HepG2 (cell line): ENCODE measurements around the gene SPTBN5. TPM values are rescaled to one million over a fixed set of nuclear protein-coding genes. Genes with fewer than 3 reads are reported as not detected.

Experiments used
- ATAC-seq: fragments of 200-7000 bp; cut with Tn5 transposase; 3 replicates; pipeline ENCODE4 v1.9.1; 2020; ENCODE audit warnings: mild to moderate bottlenecking, moderate library complexity
- BruUV-seq: library from RNA; stranded (reverse); fragments of 400-500 nt; replicated peaks from 2 replicates; lab custom pipeline; 2021; lab: Mats Ljungman, UMichigan
- CTCF ChIA-PET: fragments of 300-600 bp; formaldehyde crosslinking; extraction: SDS; loops from one replicate; lab custom pipeline; 2021; ENCODE audit warnings: low total read pairs, inconsistent platforms, low intra/inter-chr PET ratio; lab: Yijun Ruan, JAX
- POLR2A ChIA-PET: fragments of 350-600 bp; sonication (Branson Sonifier 250); formaldehyde crosslinking; loops from one replicate; lab custom pipeline; 2020; ENCODE audit warnings: antibody characterized with exemption, inconsistent platforms; lab: Yijun Ruan, JAX
- DNase-seq: peaks from one replicate; pipeline ENCODE4 v3.0.0-alpha.2; 2015; ENCODE audit warnings: low spot score
- FAIRE-seq: peaks from 3 replicates; lab custom pipeline; 2011; peaks lifted over from hg19 to GRCh38; lab: Jason Lieb, UNC
- H2AFZ ChIP-seq: one replicate; pipeline ENCODE4 v1.6.1; 2011; ENCODE audit warnings: low read length, inconsistent platforms
- H3K27ac ChIP-seq: fragments of 300-600 bp; 3 replicates; pipeline ENCODE4 v1.8.0; 2011; ENCODE audit warnings: mixed run types, mild to moderate bottlenecking, mixed read lengths, low read length, inconsistent platforms; ENCODE audit not compliant: insufficient read depth; ENCODE audit errors: extremely low read length
- H3K27me3 ChIP-seq, 2 experiments: fragments of 200-600 bp in 1 of 2; 2 replicates in 1 of 2; 3 replicates in 1 of 2; pipeline versions ENCODE4 v1.6.0 to v1.8.0; 2011; ENCODE audit warnings: low read length in 2 of 2, mild to moderate bottlenecking in 2 of 2, moderate library complexity in 2 of 2, inconsistent platforms in 1 of 2; ENCODE audit not compliant: insufficient read depth in 2 of 2, control insufficient read depth in 1 of 2
- H3K36me3 ChIP-seq, 2 experiments: fragments of 200-600 bp in 1 of 2; replicated peaks in 1 of 2; 2 replicates in 1 of 2; 3 replicates in 1 of 2; pipeline versions ENCODE4 v1.5.1 to v1.8.0; 2011; ENCODE audit warnings: low read length in 2 of 2, inconsistent platforms in 1 of 2; ENCODE audit not compliant: insufficient read depth in 2 of 2, control insufficient read depth in 1 of 2
- H3K4me1 ChIP-seq: 2 replicates; pipeline ENCODE4 v1.5.1; 2012; ENCODE audit warnings: low read length, inconsistent platforms; ENCODE audit not compliant: insufficient read depth
- H3K4me2 ChIP-seq: 2 replicates; pipeline ENCODE4 v1.6.0; 2011; ENCODE audit warnings: low read depth, low read length, inconsistent platforms
- H3K4me3 ChIP-seq, 3 experiments: fragments of 200-600 bp in 1 of 3; sonication (generic), shearing (Covaris generic) in 1 of 3; replicated peaks in 1 of 3; 2 replicates each; pipeline ENCODE4 v1.5.1; 2011 to 2016; ENCODE audit warnings: low read length in 3 of 3, inconsistent platforms in 2 of 3, low read depth in 2 of 3, mild to moderate bottlenecking in 2 of 3, control low read depth in 1 of 3, mixed read lengths in 1 of 3; ENCODE audit not compliant: insufficient read depth in 1 of 3
- H3K79me2 ChIP-seq: one replicate; pipeline ENCODE4 v1.6.1; 2011; ENCODE audit warnings: low read length, inconsistent platforms; ENCODE audit not compliant: insufficient read depth
- H3K9ac ChIP-seq: 2 replicates; pipeline ENCODE4 v1.6.0; 2011; ENCODE audit warnings: mild to moderate bottlenecking, low read depth, low read length, inconsistent platforms; ENCODE audit not compliant: insufficient read depth
- H3K9me3 ChIP-seq: 2 replicates; pipeline ENCODE4 v1.5.1; 2012; ENCODE audit warnings: mild to moderate bottlenecking, low read length
- H4K20me1 ChIP-seq: 2 replicates; pipeline ENCODE4 v1.6.0; 2011; ENCODE audit warnings: inconsistent platforms, mild to moderate bottlenecking, low read length, moderate library complexity; ENCODE audit not compliant: insufficient read depth
- REST ChIP-seq, 2 experiments: IDR thresholded peaks; 2 replicates each; pipeline ENCODE4 v1.6.1; 2011 to 2012; ENCODE audit warnings: low read length in 2 of 2, borderline replicate concordance in 1 of 2, low read depth in 1 of 2, mild to moderate bottlenecking in 1 of 2, moderate library complexity in 1 of 2
- SAP130 ChIP-seq: IDR thresholded peaks from 2 replicates; pipeline ENCODE4 v1.6.1; 2016; ENCODE audit warnings: low read depth
- ZBTB20 ChIP-seq: sonication (generic); formaldehyde crosslinking; IDR thresholded peaks from 2 replicates; pipeline ENCODE4 v1.8.1; 2023; ENCODE audit warnings: missing genetic modification reagents, low read depth, mild to moderate bottlenecking, borderline replicate concordance
- ZKSCAN1 ChIP-seq: fragments of 150-350 bp; IDR thresholded peaks from 2 replicates; pipeline ENCODE4 v1.6.1; 2014; ENCODE audit warnings: low read length
- ZNF30 ChIP-seq: sonication (generic); formaldehyde crosslinking; IDR thresholded peaks from 2 replicates; pipeline ENCODE4 v1.5.0; 2020; ENCODE audit warnings: mild to moderate bottlenecking, missing genetic modification reagents
- ZNF747 ChIP-seq: sonication (generic); formaldehyde crosslinking; IDR thresholded peaks from 2 replicates; pipeline ENCODE4 v1.8.1; 2023; ENCODE audit warnings: missing genetic modification reagents, mild to moderate bottlenecking, borderline replicate concordance
- WGBS: methylation state at CpG from one replicate; pipeline ENCODE4 v1.1.6; 2017; ENCODE audit warnings: low lambda C conversion rate; 5-methylcytosine and 5-hydroxymethylcytosine counted together
- in situ Hi-C: cut with HindIII; loops from 2 replicates; pipeline ENCODE4 v1.10.0; 2017; ENCODE audit warnings: low pct_unique_long_range_greater_than_20kb; ENCODE audit not compliant: extremely low pct_ligation_motif_present
- intact Hi-C: fragments of 100-400 bp; cut with micrococcal nuclease; formaldehyde crosslinking; loops from one replicate; pipeline ENCODE4 v1.10.0; 2022; ENCODE audit not compliant: unreplicated experiment
- polyA plus RNA-seq, 8 experiments: library from polyadenylated mRNA; depleted of rRNA in 3 of 8; stranded (reverse) in 7 of 8; unstranded in 1 of 8; fragments of >200 nt; fragmentation: Illumina TruSeq in 4 of 8; extraction: Trizol in 4 of 8; gene quantifications; 2 replicates each; pipeline versions ENCODE4 v1.2.1 to v1.2.3, GENCODE V29; 2011 to 2016; ENCODE audit warnings: low read depth in 4 of 8, missing spikeins in 1 of 8, mixed read lengths in 1 of 8; ENCODE audit not compliant: insufficient read depth in 1 of 8
- total RNA-seq, 5 experiments: library from RNA; depleted of rRNA; stranded (reverse); fragments of >200 nt; fragmentation: Illumina TruSeq; extraction: Trizol; gene quantifications; 2 replicates each; pipeline ENCODE4 v1.2.3, GENCODE V29; 2016; ENCODE audit warnings: low read depth in 1 of 5

SPTBN5 gene
- total and polyA plus RNA-seq, 2 of the 13 experiments (the other 11 are each of a cell fraction or from before 2014, with no cell fraction given) = 0.01 to 0.07 TPM

GRCh38 chr15:41894791-41895463 lies 1.1 kb upstream of the SPTBN5 start (continued):
- TF ChIP-seq ZBTB20 (CRISPR knock-in tag) (no peak), ZNF747 (CRISPR knock-in tag) (no peak)

- POLR2A ChIA-PET = interaction anchor here (1.1 kb wide), 1 partner anchor 10 kb away, joined by 3 read pairs; no protein-coding TSS in a partner anchor
- H3K4me2 ChIP-seq = peak overlapping the region; percentile 64
- H2AFZ ChIP-seq = no peak overlapping the region
- H3K36me3 ChIP-seq = no peaks in the 10 kb centered on the region
- H3K27me3 ChIP-seq = peaks cover 4 to 32% of the 10 kb centered on the region in 2 experiments; a peak in 4 of 5 replicates
- ATAC-seq = peak; percentile 31
- no peak overlapping the region for H3K9ac ChIP-seq
- in situ Hi-C loops (no loop called here), intact Hi-C loops (no loop called here)
- H3K4me3 ChIP-seq = peak overlapping the region in 1 of 3 experiments; percentile 35; a peak in 2 of 6 replicates
- peaks cover 30% of the 10 kb centered on the region for H3K4me1 ChIP-seq
- H4K20me1 ChIP-seq = no peaks in the 10 kb centered on the region
- no peaks in the 10 kb centered on the region for H3K9me3 ChIP-seq
- no peaks in the 10 kb centered on the region for H3K79me2 ChIP-seq
- H3K27ac ChIP-seq = no peak overlapping the region
- FAIRE-seq = no peak
- TF ChIP-seq SAP130 (CRISPR knock-in tag) (0 out of 2 replicates have a peak, but pooled peaks have one; percentile 4), ZNF30 (CRISPR knock-in tag) (no peak), REST (IDR thresholded peaks at IDR 0.05; ENCODE audit: borderline replicate concordance in 1 of 2, low read depth in 1 of 2, low read length in 2 of 2) (no peak), ZKSCAN1 (no peak)
- no TSS peak for BruUV-seq
- CTCF ChIA-PET = no interaction called here
- no peak for DNase-seq
- WGBS = no CpG with 5 or more reads among the region's 17 CpGs
Measured at GRCh38 chr15:41894251-41894790, 468 bp upstream of the SPTBN5 start.
